Measurements from ENCODE around the gene MEOX1.
"Not testable (repeated sequence)": the region's sequence is repeated elsewhere in the genome, so short reads cannot be mapped to it uniquely, and the experiment has no call there.

The MEOX1 gene

DNA sequence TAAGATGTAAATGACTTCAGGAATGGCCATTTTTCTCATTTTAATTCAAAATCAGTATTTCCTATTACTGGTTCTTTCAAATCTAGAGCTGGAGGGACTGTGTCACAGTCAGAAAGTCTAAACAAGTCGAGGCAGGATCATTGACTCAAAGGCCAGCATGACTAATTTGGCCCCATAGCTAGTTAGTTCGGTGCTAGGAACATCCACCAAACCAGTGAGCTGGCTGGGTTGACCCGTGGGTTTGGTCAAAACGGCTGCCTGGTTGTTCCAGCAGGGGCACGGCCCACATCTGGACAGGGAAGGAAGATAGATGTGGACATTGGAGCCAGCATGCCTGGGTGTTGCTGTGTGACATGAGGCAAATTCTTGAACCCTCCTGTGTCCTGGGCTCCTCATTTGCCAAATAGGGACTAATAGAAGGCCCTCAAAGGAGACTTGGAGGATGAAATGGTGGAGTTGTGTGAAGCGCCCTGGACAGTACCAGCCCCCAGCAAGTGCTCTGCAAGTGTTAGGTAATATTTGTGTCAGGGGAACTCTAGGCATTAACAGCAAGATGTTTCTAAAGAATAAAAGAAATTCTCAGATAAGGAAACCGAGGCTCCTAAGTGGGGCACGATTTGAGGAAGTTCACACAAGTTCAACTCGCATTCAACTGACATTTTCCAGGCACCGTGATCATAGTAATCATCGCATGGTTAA lies 46.2 kb downstream of the MEOX1 start:
- no peak for DNase-seq

DNA sequence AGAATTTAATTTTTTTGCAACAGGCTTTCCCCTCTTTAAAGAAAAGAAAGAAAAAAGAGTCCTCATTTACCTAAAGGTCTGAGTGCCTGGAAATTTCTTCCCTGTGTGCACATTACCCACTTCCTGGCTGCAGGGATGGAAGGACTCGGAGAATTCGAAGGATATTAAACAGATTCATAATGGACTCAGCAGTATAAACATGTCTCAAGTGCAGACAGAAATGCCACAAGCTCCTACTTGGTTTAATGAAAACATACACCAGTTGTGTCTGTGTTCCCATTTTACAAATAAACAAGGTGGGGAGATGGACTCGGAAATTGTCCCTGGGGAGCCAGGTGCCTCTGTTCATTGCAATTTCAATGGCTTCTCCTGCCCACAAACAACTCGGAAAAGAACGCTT lies 47.2 kb downstream of the MEOX1 start:
- no peak for DNase-seq

DNA sequence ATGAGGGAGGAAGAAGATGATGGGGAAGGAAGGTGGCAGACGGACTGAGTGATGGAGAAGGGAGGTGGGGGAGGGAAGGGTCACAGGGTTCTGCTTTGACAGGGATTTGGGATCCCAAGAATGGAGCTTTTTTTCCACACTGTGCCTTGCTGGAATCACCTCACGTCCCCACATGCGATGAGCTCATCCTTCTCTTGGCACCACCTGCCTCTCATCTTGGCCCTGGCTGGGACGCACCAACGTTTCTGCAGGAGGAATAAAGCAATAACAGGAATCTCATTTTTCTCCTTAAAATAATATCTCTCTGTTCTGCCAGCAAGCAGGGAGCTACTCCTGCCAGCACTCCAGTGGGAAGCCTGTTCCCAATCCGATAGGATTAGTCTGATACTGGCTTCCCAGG lies 47.8 kb downstream of the MEOX1 start:
- DNase-seq = no peak

DNA sequence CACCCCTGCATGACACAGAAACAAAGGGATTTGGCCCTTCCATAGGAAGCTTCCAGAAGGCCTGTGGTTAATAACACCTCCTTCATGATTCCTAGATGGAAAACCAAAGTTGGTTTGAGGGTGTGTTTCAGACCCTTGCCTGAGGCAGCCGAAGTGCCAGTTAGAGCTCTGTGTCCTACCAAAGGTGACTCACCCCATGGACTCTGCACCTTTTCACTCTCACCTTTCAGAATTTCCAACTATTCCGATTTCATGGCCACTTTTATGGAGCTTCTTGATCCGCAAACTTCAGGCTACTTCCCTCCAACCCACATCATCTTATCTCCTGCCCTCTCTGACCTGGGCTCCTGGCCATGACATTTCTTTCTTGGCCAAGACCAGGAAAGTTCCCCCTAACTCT lies 49.2 kb downstream of the MEOX1 start:
- DNase-seq = no peak

DNA sequence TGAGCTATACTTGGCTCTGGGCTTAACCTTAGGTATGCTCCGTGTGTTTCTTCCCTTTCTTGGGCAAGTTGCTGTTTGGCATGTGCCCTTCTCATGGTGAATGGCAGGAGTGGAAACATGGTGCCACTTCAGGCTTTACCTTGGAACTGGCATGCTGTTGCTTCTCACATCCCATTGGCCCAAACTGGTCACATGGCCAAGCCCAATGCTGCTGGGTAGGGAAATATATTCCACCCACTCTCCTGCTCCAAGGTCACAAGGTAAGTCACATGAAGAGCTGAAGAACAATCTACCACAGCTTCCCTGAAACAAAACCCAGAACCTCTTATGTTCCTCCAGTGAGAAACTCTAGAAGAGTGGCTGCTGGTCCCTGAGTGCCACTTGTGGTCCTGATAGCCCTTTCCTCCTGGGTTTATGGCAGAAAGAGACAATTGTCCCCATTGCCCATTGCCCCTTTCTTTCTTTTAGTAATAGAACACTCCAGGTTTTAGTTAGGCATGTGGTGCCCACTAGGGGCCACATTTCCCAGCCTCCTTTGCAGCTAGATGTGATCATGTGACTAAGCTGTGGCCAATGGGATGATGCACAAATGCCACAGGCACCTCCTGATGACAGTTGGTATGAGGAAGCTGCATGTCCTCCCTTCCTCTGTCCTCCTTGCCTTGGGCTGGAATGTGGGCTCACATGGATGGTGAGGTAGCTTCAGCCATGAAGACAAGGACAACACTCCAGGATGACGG lies 50.3 kb downstream of the MEOX1 start:
- no peak for DNase-seq

DNA sequence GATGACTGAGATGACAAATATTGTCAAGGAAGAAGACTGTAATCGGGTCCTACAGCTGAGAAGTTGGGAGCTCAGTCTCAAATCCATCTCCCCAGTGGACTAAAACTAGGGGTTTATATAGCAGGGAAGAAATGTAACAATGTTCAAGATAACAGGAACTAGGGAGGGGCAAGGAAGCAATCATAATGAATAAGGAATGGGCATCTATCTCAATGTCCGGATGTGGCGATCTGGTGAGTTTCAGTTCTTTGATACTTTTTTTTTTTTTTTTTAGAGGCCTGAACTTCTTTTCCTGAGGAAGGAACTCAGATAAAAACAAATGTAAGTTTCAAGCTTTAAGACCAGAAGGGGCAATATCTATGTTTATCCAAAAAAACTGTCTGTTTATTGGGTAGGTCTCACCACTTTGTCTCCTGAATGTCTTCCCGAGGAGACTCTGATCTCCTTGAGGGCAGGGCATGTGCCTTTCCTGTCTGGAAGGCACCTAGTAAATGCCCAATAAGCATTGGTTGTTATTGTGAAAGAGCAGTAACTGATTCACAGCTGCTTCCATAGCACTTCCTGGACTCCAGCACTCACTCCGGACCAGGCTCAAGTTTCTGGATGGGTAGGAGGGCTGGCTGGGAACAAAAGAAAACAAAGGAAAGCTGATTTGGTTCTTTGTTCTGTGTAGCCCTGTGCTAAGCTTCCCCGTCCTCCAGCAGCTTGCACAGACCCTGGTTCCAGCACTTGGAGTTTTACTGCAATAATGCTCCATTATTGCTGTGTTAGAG lies 51.9 kb downstream of the MEOX1 start:
- no peak for DNase-seq

DNA sequence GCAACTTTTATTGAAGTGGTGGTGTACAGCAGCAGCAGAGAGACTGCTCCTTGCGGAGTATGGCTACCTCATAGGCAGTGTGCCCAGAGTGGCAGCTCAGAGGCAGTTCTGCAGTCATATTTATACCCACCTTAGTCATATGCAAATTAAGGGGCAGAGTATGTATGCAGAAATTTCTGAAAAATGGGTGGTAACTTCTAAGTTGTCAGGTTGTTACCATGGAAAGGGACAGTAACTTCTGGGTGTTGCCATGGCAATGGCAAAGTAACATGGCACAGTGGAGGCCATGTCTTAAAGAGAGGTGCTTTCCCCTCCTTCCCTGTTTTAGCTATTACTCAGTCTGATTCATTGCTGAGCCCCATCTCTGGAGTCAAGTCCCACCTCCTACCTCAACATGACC lies 53.4 kb downstream of the MEOX1 start:
- DNase-seq = peak in 1 of 2 donors; percentile 47

DNA sequence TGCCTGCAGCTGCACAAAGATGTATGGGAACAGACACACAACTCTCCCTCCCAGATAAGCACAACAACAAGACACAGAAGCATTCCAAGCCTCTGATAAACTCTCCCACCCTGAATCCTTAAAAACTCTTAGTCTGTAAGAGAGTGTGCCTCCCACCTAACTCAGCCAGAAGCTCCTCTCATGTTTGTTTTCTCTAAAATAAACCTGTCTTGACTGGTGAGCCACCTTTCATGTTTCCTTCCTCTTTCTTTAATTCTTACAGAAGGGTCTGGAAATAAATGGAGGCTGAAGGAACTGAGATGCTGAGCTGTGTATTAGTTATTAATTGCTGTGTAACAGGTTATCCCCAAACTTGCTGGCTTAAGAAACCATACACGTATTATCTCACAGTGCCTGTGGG lies 57.2 kb downstream of the MEOX1 start:
- DNase-seq = no peak

DNA sequence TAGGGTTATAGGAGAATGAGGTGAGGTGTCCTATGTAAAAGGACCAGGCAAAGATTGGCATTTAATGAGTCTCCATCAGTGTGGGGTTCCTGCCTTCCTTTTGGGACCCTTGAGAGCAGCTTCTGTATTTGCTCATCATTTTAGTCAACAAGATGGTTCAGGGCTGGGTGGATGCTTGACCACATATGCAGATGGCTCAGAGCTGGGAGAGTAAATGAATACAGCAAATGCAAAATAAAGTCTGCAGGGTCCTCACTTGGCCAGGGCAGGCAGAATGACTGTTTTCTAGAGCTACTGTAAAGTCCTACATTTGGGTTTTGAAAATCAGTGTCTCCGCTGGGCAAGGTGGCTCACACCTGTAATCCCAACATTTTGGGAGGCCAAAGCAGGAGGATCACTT lies 58.4 kb downstream of the MEOX1 start:
- no peak for DNase-seq

DNA sequence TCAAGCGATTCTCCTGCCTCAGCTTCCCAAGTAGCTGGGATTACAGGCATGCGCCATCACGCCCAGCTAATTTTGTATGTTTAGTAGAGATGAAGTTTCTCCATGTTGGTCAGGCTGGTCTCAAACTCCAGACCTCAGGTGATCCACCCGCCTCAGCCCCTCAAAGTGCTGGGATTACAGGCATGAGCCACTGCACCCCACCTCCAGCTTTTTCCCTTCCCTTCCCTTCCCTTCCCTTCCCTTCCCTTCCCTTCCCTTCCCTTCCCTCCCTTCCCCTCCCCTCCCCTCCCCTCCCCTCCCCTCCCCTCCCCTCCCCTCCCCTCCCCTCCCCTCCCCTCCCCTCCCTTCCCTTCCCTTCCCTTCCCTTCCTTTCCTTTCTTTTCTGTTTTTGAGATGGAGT lies 59.2 kb downstream of the MEOX1 start:
- not testable (repeated sequence) for DNase-seq

DNA sequence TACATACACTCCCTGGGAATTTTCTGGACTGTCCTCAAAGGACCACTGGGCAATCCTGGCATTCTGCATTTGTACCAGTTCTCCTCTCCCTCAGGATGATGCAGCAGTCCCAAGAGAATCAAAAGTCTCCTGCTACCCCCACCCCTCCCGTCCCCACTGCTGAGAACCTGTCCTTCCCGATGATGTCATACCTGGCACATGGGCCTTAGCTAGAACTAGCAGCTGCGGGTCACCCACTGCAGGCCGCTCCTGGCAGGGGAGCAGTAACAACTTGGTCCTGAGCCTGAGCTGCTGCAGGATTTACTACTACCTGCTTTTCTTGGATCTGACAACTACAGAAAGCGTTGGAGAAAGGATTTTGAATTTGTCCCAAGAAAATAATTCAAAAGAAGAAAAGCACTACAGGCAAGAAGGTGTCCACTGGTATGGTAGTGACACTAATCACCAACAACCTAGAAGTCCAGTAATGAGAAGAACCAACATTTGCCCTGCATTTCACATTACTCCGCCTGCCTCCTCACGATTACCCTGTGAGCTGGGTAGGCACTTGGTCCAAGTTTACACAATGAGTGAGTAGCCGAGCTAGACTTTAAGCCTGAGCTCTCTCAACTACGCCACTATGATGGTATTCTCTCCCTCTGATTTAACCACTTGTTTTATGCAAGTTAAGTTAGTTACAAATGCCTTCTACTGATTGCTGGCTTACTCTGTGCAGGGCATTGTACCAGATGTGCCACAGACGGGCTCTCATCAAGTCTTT lies 60.3 kb downstream of the MEOX1 start:
- DNase-seq = no peak

DNA sequence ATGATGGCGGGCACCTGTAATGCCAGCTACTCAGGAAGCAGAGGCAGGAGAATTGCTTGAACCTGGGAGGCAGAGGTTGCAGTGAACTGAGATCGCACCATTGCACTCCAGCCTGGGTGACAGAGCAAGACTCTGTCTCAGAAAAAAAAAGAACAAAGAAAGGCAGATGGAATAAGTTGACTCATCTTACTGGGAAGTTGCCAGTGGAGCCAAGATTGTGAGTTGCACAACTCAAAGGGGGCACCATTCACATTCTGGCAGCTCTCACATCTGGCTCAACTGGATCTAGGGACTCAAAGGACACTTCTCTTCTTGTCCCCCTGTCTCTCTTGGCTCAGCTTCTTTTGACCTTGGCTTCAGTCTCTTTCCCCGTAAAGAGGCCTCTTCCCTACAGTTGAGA lies 61.9 kb downstream of the MEOX1 start:
- DNase-seq = peak in 1 of 2 donors; percentile 13

DNA sequence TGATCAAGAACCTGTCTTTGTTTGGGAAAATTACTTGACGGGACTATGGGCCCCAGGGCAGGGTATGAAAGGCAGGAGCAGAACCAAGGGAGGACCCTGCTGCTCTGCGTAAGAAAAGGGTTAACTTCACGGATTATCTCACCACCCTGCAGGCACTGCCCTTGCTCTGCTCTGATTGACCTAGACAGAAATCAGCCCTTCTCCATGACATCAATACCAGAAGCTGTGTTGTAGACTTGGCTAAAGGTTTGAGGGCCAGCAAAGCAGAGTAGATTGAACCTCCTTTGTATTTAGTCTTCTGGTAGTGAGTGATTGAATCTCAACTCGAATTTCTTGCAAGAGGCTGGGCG lies 62.7 kb downstream of the MEOX1 start:
- DNase-seq = no peak

DNA sequence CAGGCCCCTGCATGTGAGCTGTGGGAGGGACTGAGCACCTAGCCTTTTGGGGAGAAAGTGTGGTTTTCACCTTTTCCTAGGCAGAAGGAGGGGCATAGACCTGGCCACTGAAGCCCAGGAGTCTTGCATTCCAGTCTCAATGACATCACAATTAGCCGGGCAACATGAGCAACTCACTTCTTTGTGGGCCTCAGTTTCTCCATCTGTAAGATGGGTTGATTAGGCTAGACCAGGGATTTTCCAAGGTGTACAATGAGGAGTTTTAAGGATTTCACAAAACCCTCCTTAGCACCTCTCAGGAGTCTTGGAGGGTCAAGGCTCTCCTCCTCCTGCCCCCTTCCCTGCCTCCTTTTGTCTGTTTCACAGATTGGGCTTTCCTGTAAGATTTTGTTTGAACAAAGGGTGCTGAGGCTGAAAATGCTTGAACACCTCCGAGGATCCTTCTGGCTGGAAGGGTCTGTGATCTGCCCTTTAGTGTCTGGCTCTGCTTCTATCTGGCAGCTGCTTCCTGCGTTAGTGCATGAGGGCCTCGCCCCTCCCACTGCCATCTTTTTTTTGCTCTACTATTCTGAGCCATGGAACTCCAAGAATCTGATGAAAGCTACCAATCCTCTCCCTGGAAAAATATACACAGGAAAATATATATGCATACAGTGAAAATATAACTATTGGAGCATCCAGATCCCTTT lies 63.2 kb downstream of the MEOX1 start:
- DNase-seq = no peak

DNA sequence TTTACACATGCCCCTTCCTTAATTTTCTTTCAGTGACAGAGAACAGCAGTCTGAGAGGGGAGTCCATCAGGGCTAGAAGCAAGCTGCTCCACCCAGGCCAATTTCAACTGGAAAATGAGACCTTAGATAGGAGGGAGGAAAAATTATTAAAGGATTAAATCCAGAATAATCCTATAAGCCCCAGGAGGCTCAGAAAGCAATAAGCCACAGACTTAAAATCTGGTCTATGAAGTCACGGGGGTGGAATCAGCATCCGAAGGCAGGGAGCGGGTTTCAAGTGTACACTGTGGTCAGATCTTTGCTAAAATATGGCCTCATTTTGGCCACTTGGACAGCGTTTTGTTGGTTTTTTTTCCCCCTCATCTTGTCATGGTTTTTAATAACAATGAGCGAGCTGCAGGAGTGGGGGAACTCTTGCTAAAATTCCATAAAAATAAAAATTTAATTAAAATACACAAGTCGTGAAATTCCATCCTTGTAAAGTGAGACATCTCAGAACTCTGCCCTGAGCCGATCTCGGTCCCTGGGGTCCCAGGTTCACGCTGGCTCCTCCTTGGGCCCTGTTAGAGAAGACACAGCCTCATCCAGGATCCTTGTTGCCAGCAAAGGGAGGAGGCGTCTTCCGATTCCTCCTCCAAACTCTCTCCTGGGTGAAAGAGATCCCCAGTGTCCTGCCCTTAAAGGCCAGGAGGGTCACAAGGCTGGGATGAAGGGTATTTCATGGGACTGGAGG lies 63.9 kb downstream of the MEOX1 start:
- no peak for DNase-seq

DNA sequence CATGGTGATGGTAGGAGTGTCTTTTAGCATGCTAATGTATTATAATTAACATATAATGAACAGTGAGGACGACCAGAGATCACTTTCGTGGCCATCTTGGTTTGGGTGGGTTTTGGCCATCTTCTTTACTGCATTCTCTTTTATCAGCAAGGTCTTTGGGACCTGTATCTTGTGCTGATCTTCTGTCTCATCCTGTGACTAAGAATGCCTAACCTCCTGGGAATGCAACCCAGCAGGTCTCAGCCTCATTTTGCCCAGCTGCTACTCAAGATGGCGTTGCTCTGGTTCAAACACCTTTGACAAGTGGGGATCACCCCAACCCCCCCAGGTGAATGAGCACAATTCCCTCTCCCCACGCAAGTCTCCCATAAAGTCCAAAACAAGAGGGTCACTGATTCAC lies 66.3 kb downstream of the MEOX1 start:
- no peak for DNase-seq

DNA sequence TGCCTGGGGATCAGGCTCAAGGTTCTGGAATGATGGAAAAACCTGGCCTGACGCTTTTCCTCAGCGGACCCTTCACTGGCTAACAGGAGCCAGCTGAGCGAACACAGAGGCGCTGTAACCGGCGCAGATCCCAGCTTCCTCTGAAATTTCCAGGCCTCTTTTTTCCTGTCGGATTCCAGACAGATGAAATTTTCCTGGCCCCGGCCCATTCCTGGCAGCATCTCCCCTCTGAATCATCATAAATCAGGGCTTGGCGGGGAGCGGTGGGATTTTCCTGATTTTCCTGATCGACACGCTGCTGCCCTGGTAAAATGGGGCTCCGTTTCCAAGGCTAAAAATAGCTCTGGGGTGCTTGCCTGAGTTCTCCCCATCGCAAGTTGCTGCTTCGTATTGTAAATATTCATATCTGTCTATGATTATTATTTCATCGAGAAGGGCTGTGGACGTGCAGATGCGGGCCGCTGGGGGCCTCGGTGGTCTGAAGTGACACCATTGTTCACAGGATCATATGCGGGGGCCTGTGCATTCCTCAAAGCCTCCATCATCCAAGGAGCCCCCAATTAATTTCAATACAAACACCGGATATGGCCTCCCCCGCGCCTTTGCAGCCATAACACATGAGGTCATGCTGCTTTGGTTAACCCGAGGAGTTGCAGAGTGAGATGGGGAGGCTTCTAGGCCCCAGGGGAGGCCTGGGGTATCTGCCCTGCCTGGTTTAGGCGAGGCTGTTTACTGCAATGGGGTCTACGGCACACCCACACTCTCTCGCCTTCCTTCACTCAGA lies 69.8 kb downstream of the MEOX1 start:
- no peak for DNase-seq

DNA sequence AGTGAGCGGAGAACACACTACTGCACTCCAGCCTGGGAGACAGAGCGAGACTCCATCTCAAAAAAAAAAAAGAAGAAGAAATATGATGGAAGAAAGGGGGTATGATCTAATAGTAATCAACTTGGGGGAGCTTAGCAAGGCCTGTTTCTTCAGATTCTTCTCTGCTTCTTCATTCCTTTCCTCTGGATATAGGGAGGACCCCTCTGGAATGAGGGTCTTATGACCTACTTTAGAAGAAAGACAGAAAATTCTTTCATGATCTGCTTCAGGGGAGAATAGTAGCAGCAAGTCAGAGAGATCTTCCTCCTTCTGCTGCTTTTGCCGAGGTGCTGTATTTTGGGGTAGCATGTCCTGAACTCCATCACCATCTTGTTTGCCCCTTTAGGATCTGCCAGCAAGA lies 70.7 kb downstream of the MEOX1 start:
- DNase-seq = no peak
